ENCODE data around the gene VWA3A.
"Not testable (repeated sequence)": the region's sequence is repeated elsewhere in the genome, so short reads cannot be mapped to it uniquely, and the experiment has no call there.

The VWA3A gene

GRCh38 chr16:22188267-22188594 is 95.9 kb downstream of the VWA3A start:
- DNase-seq: no peak

GRCh38 chr16:22188595-22189442 is 96.5 kb downstream of the VWA3A start:
- peak; percentile 75 for DNase-seq

- peak; percentile 72 for DNase-seq
These were observed 97.2 kb downstream of the VWA3A start for GRCh38 chr16:22189473-22190080.

- DNase-seq: peak; percentile 100
These were observed 97.9 kb downstream of the VWA3A start for GRCh38 chr16:22190081-22190775.

- peak; percentile 98 for DNase-seq
These were observed 98.6 kb downstream of the VWA3A start for GRCh38 chr16:22190776-22191531.

- DNase-seq: peak; percentile 64
These were observed 99.4 kb downstream of the VWA3A start for GRCh38 chr16:22191532-22192260.

- DNase-seq: peak; percentile 83
These were observed 100.1 kb downstream of the VWA3A start for GRCh38 chr16:22192261-22193062.

- DNase-seq: no peak
These were observed 100.7 kb downstream of the VWA3A start for GRCh38 chr16:22193063-22193411.

- DNase-seq: no peak
These were observed 102.5 kb downstream of the VWA3A start for GRCh38 chr16:22194707-22195444.

GRCh38 chr16:22195445-22195694 is 103.0 kb downstream of the VWA3A start:
- no peak for DNase-seq

- DNase-seq: peak; percentile 100
These were observed 103.6 kb downstream of the VWA3A start for GRCh38 chr16:22195695-22196558.

GRCh38 chr16:22196559-22197168 is 104.3 kb downstream of the VWA3A start:
- DNase-seq: not testable (repeated sequence)

GRCh38 chr16:22198547-22199293 is 106.4 kb downstream of the VWA3A start:
- DNase-seq: no peak

- no peak for DNase-seq
These were observed 109.9 kb downstream of the VWA3A start for GRCh38 chr16:22202261-22202637.

- no peak for DNase-seq
These were observed 110.8 kb downstream of the VWA3A start for GRCh38 chr16:22203091-22203490.

- no peak for DNase-seq
These were observed 111.8 kb downstream of the VWA3A start for GRCh38 chr16:22204091-22204655.

GRCh38 chr16:22205577-22206012 is 113.3 kb downstream of the VWA3A start:
- DNase-seq: no peak

GRCh38 chr16:22206013-22206841 is 113.9 kb downstream of the VWA3A start, which contains the start of gene EEF2K:
TSS of gene EEF2K (plus strand) at chr16:22206278. CDS start at chr16:22225730, 19,452 bp downstream.
- DNase-seq: peak; percentile 91

All from activated CD8-positive, alpha-beta memory T cell treated with anti-CD3 and anti-CD28 coated beads for 24 hours (primary cell).